Naive thymus-derived CD4-positive, alpha-beta T cell (primary cell): ENCODE measurements around the gene VGF. TPM values are rescaled to one million over a fixed set of nuclear protein-coding genes. Genes with fewer than 3 reads are reported as not detected.
"Not testable (repeated sequence)": the region's sequence is repeated elsewhere in the genome, so short reads cannot be mapped to it uniquely, and the experiment has no call there.

Experiments
- ATAC-seq: fragments of 150-1000 bp; cut with Tn5 transposase; 2 replicates; pipeline ENCODE4 v1.10.0; 2021; ENCODE audit warnings: mild to moderate bottlenecking, moderate library complexity
- CTCF ChIA-PET: fragments of 350-600 bp; sonication (Branson Sonifier 250); formaldehyde crosslinking; loops from one replicate; lab custom pipeline; 2021; ENCODE audit warnings: antibody characterized with exemption; lab: Charles Lee
- POLR2A ChIA-PET: fragments of 350-600 bp; sonication (Branson Sonifier 250); formaldehyde crosslinking; loops from one replicate; lab custom pipeline; 2021; ENCODE audit warnings: antibody characterized with exemption, inconsistent platforms; lab: Charles Lee
- DNase-seq, 9 donors: peaks; one replicate each; pipeline versions ENCODE4 v3.0.0 to v3.0.0-alpha.2; 2020 to 2022; ENCODE audit warnings: mixed read lengths in 1 of 9
- H3K27ac ChIP-seq: one replicate; pipeline ENCODE4 v1.7.0; 2013; ENCODE audit warnings: mild to moderate bottlenecking, low read depth, low read length, moderate library complexity
- H3K27me3 ChIP-seq, 2 donors: one replicate each; pipeline ENCODE4 v1.7.0; 2013; ENCODE audit warnings: low read length in 2 of 2, mild to moderate bottlenecking in 2 of 2, moderate library complexity in 2 of 2; ENCODE audit not compliant: control insufficient read depth in 2 of 2, insufficient read depth in 2 of 2
- H3K36me3 ChIP-seq, 3 experiments: 1 replicate in 2 of 3; 2 replicates in 1 of 3; pipeline ENCODE4 v1.7.0; 2013; ENCODE audit warnings: low read length in 3 of 3, mild to moderate bottlenecking in 3 of 3, moderate library complexity in 1 of 3; ENCODE audit not compliant: insufficient read depth in 3 of 3, control insufficient read depth in 2 of 3
- H3K4me1 ChIP-seq, 2 donors: one replicate each; pipeline ENCODE4 v1.7.0; 2013; ENCODE audit warnings: low read length in 2 of 2, mild to moderate bottlenecking in 2 of 2, moderate library complexity in 1 of 2; ENCODE audit not compliant: control insufficient read depth in 2 of 2, insufficient read depth in 2 of 2
- H3K4me3 ChIP-seq: 2 replicates; pipeline ENCODE4 v1.7.0; 2013; ENCODE audit warnings: mild to moderate bottlenecking, low read length
- H3K9me3 ChIP-seq, 3 experiments: 1 replicate in 2 of 3; 2 replicates in 1 of 3; pipeline ENCODE4 v1.7.0; 2013; ENCODE audit warnings: low read length in 3 of 3; ENCODE audit not compliant: control insufficient read depth in 2 of 3
- H3K27ac Mint-ChIP-seq, 9 donors: one replicate each; pipeline ENCODE4 v1.8.0; 2020 to 2022; ENCODE audit warnings: mixed read lengths in 9 of 9, mild to moderate bottlenecking in 8 of 9, moderate library complexity in 5 of 9, inconsistent platforms in 2 of 9
- H3K27me3 Mint-ChIP-seq, 5 donors: one replicate each; pipeline ENCODE4 v1.8.0; 2021 to 2022; ENCODE audit warnings: mixed read lengths in 5 of 5, mild to moderate bottlenecking in 1 of 5
- H3K36me3 Mint-ChIP-seq, 5 donors: one replicate each; pipeline ENCODE4 v1.8.0; 2020 to 2022; ENCODE audit warnings: mixed read lengths in 5 of 5, mild to moderate bottlenecking in 3 of 5, inconsistent platforms in 1 of 5
- H3K4me1 Mint-ChIP-seq, 7 donors: one replicate each; pipeline ENCODE4 v1.8.0; 2020 to 2022; ENCODE audit warnings: mixed read lengths in 7 of 7, mild to moderate bottlenecking in 3 of 7, inconsistent platforms in 1 of 7
- H3K4me3 Mint-ChIP-seq, 10 donors: one replicate each; pipeline ENCODE4 v1.8.0; 2020 to 2022; ENCODE audit warnings: mild to moderate bottlenecking in 10 of 10, mixed read lengths in 10 of 10, moderate library complexity in 6 of 10, inconsistent platforms in 2 of 10
- H3K9me3 Mint-ChIP-seq, 11 donors: one replicate each; pipeline ENCODE4 v1.8.0; 2020 to 2022; ENCODE audit warnings: mixed read lengths in 11 of 11, mild to moderate bottlenecking in 4 of 11, inconsistent platforms in 1 of 11, moderate library complexity in 1 of 11
- intact Hi-C, 2 donors: fragments of 100-400 bp; cut with micrococcal nuclease; formaldehyde crosslinking; loops; one replicate each; pipeline ENCODE4 v1.15.1; 2023
- polyA plus RNA-seq, 2 donors: library from polyadenylated mRNA; unstranded; fragments of 300-500 nt; fragmentation: Illumina TruSeq; gene quantifications; one replicate each; pipeline ENCODE4 v1.2.3, GENCODE V29; 2021
- total RNA-seq, 6 experiments: library from RNA in 5 of 6; stranded (reverse) in 5 of 6; gene quantifications; 1 replicate in 5 of 6; 2 replicates in 1 of 6; pipeline ENCODE4 v1.2.3 and lab custom pipeline; 2021 to 2026

The VGF gene
- total and polyA plus RNA-seq, 7 experiments from 2014 or later: 0.19 TPM; not detected in 6

DNA sequence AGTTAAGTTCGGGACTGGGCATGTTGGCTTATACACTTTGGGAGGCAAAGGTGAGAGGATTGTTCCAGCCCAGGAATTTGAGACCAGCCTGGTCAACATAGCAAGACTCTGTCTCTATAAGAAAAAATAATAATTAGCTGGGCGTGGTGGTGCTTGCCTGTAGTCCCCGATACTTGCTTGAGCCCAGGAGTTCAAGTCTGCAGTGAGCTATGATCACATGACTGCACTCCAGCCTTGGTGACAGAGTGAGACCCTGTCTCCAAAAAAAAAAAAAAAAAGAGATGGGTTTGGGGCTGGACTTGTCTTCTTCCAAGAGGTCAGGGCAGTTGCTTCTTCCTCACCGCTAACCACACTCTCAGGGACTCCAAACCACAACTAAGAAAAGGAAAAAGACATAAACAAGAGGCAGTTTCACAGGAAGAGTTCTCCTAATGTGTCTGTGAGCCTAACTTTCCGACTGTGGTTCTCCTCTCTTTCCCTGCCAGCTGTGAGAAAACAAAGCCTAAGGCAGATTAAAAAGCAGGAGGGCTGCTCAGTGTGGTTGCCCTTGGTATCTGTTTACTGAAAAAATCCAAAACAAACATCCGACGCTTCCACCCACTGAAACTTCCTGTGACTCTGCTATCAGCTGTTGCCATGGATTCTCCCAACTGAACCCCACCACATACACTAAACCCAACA is 40.9 kb downstream of the VGF start:
- no peak for ATAC-seq
- peak overlapping the region in 2 of 10 donors; percentile 16 to 74 for H3K4me3 Mint-ChIP-seq
- peak overlapping the region in 1 of 9 donors; percentile 74 for H3K27ac Mint-ChIP-seq
- H3K4me1 ChIP-seq: peaks cover 6 to 15% of the 10 kb centered on the region in 2 donors
- H3K27ac ChIP-seq: no peak overlapping the region
- H3K36me3 Mint-ChIP-seq: peaks cover 0 to 3% (median 0%) of the 10 kb centered on the region in 5 donors
- H3K27me3 ChIP-seq: no peaks in the 10 kb centered on the region
- intact Hi-C loops: loop anchor here in 1 of 2 donors (2.0 kb wide), 1 partner anchor 14 kb away; no protein-coding TSS in a partner anchor
- CTCF ChIA-PET: interaction anchor here (0.7 kb wide), 1 partner anchor 8 kb away, joined by 4 read pairs; no protein-coding TSS in a partner anchor
- no peaks in the 10 kb centered on the region for H3K9me3 ChIP-seq
- H3K36me3 ChIP-seq: no peaks in the 10 kb centered on the region
- POLR2A ChIA-PET: no interaction called here
- no peak for DNase-seq
- H3K27me3 Mint-ChIP-seq: peaks cover 57 to 70% (median 64%) of the 10 kb centered on the region in 5 donors
- no peak overlapping the region for H3K4me3 ChIP-seq
- H3K9me3 Mint-ChIP-seq: peaks cover 0 to 2% (median 0%) of the 10 kb centered on the region in 11 donors
- peaks cover 23 to 53% (median 30%) of the 10 kb centered on the region in 7 donors for H3K4me1 Mint-ChIP-seq

DNA sequence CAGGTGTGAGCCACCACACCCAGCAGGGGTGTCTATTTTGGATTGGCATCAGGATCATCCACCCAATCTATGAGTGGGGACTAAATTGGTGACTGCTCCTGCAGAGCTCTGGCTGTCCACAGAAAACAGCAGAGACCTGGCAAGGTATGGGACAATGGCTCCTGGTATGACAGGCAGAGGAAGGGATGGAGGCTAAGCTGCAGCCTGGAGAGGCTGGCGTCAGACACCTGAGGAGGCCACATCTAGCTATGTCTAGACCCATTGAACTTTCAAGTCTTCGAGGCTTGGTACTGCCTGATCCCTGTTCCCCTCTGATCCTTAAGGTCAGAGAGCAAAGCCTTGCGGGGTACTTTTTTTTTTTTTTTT is 41.7 kb downstream of the VGF start:
- Histone ChIP-seq H3K36me3 (no peaks in the 10 kb centered on the region), H3K4me3 (no peak overlapping the region), H3K27me3 (no peaks in the 10 kb centered on the region), H3K9me3 (no peaks in the 10 kb centered on the region), H3K4me1 (peaks cover 6 to 15% of the 10 kb centered on the region in 2 donors), H3K27ac (no peak overlapping the region)
- H3K36me3 Mint-ChIP-seq: peaks cover 0 to 3% (median 0%) of the 10 kb centered on the region in 5 donors
- H3K27ac Mint-ChIP-seq: no peak overlapping the region
- intact Hi-C loops: loop anchor here in 1 of 2 donors (2.0 kb wide), 1 partner anchor 15 kb away; no protein-coding TSS in a partner anchor
- POLR2A ChIA-PET: no interaction called here
- DNase-seq: no peak
- H3K27me3 Mint-ChIP-seq: peaks cover 53 to 70% (median 64%) of the 10 kb centered on the region in 5 donors
- peaks cover 0 to 2% (median 0%) of the 10 kb centered on the region in 11 donors for H3K9me3 Mint-ChIP-seq
- no peak for ATAC-seq
- no peak overlapping the region for H3K4me3 Mint-ChIP-seq
- H3K4me1 Mint-ChIP-seq: peaks cover 23 to 53% (median 30%) of the 10 kb centered on the region in 7 donors
- CTCF ChIA-PET: no interaction called here

DNA sequence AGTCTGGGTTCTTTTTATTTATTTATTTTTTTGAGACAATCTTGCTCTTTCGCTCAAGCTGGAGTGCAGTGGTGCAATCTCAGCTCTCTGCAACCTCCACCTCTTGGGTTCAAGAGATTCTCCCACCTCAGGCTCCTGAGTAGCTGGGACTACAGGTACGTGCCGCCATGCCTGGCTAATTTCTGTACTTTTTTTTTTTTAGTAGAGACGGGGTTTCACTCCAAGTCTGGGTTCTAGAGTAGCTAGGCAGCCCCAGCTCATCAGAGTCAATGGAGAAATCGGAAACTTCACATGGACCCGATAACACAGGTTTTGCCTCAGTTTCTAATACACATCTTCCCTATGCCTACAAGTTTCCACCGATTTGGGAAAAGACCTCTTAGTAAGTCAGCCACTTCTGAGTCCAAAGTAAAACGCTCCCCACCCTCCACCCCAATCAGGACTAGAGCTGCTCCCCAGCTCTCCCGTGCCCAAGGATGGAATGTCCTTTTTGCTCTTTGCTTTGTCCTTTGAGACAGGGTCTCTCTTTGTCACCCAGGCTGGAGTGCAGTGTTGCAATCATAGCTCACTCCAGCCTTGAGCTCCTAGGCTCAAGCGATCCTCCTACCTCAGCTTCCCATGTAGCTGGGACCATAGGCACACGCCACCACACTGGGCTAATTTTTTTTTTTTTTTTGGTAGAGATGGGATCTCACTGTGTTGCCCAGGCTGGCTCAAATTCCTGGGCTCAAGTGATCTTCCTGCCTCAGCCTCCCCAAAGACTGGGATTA is 42.3 kb downstream of the VGF start:
- peaks cover 0 to 2% (median 0%) of the 10 kb centered on the region in 11 donors for H3K9me3 Mint-ChIP-seq
- peaks cover 23 to 50% (median 30%) of the 10 kb centered on the region in 7 donors for H3K4me1 Mint-ChIP-seq
- DNase-seq (no peak), ATAC-seq (no peak)
- Histone ChIP-seq H3K27me3 (no peaks in the 10 kb centered on the region), H3K36me3 (no peaks in the 10 kb centered on the region), H3K27ac (no peak overlapping the region), H3K4me3 (no peak overlapping the region), H3K4me1 (peaks cover 6 to 15% of the 10 kb centered on the region in 2 donors), H3K9me3 (no peaks in the 10 kb centered on the region)
- CTCF ChIA-PET: interaction anchor here (1.0 to 1.3 kb wide), 3 partner anchors 18 to 21 kb away, joined by 3 to 4 read pairs (median 3); no protein-coding TSS in a partner anchor
- POLR2A ChIA-PET: no interaction called here
- H3K36me3 Mint-ChIP-seq: peaks cover 0 to 3% (median 0%) of the 10 kb centered on the region in 5 donors
- H3K27ac Mint-ChIP-seq: no peak overlapping the region
- H3K4me3 Mint-ChIP-seq: peak overlapping the region in 1 of 10 donors; percentile 83
- intact Hi-C loops: no loop called here
- peaks cover 53 to 68% (median 61%) of the 10 kb centered on the region in 5 donors for H3K27me3 Mint-ChIP-seq

DNA sequence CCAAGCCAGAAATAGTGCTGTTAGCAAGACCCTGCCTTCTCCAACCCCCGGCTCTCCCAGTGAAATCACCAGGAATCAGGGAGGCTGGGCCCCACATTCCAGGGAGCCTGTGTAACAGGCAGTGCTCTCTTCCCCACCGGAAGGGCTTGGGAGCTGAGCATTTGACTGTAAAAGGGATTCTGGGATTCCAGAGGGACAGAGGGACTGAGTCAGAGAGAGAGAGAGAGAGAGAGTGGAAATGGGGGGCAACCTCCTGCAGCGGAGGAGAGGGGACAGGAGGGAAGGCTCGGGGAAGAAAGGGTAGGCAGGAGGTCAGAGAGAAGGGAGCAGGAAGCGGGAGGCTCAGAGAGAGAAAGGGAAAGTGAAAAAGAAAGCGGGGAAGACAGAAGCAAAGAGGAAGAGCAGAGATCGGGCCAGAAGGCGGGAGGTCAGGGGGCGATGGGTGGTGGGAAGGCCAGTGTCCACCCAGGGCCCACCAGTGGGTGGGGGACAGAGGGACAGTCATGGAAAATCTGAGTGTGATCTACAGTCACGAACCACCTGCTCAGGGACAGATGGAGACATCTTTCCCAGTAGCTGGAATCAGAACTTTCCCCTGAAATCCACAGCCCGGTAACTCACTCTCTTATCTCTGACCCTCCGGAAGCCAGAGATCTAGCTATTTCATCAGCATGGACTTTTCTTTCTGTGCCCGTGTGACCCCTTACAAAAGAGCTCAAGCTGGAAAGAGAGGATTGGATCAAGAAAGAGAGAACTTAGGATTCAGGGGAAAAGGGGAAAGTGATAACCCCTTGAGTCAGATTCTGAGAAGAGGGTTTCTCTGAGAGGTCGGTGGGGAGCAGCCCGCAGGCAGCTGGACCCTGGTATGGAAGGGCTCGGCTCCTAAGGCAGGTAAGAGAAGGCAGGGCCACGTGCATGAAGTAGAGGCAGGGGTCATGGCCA is 43.1 kb downstream of the VGF start:
- Histone ChIP-seq H3K27me3 (no peaks in the 10 kb centered on the region), H3K27ac (no peak overlapping the region), H3K4me3 (no peak overlapping the region), H3K36me3 (no peaks in the 10 kb centered on the region), H3K4me1 (peaks cover 6 to 14% of the 10 kb centered on the region in 2 donors), H3K9me3 (no peaks in the 10 kb centered on the region)
- Mint-ChIP-seq H3K27ac (peak overlapping the region in 2 of 9 donors; percentile 66 to 77), H3K4me3 (peak overlapping the region in 6 of 10 donors; percentile 17 to 83 (median 42)), H3K4me1 (peaks cover 21 to 44% (median 27%) of the 10 kb centered on the region in 7 donors), H3K9me3 (peaks cover 0 to 2% (median 0%) of the 10 kb centered on the region in 11 donors), H3K36me3 (peaks cover 0 to 3% (median 0%) of the 10 kb centered on the region in 5 donors), H3K27me3 (peaks cover 48 to 61% (median 58%) of the 10 kb centered on the region in 5 donors)
- ATAC-seq (no peak), DNase-seq (no peak)
- intact Hi-C loops: no loop called here
- CTCF ChIA-PET: interaction anchor here (1.0 to 1.3 kb wide), 4 partner anchors 18 to 22 kb away, joined by 3 to 4 read pairs (median 4); no protein-coding TSS in a partner anchor
- POLR2A ChIA-PET: no interaction called here

DNA sequence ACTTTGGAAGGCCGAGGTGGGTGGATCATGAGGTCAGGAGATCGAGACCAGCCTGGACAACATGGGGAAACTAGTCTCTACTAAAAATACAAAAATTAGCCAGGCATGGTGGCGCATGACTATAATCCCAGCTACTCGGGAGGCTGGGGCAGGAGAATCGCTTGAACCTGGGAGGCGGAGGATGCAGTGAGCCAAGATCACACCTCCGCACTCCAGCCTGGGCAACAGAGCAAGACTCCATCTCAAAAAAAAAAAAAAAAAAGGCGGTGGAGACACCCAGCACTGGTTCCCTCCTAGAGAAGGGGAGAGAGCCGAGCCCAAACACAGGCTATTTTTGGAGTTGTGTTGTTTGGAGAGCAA is 43.8 kb downstream of the VGF start:
- peaks cover 15 to 38% (median 20%) of the 10 kb centered on the region in 7 donors for H3K4me1 Mint-ChIP-seq
- H3K9me3 ChIP-seq, H3K4me3 ChIP-seq, H3K4me1 ChIP-seq, ATAC-seq, H3K27ac ChIP-seq, H3K36me3 ChIP-seq, DNase-seq, intact Hi-C loops, H3K9me3 Mint-ChIP-seq, H3K27me3 ChIP-seq, POLR2A ChIA-PET, H3K36me3 Mint-ChIP-seq: not testable (repeated sequence)
- H3K27ac Mint-ChIP-seq: peak overlapping the region in 1 of 9 donors; percentile 77
- peak overlapping the region in 2 of 10 donors; percentile 72 to 83 for H3K4me3 Mint-ChIP-seq
- CTCF ChIA-PET: interaction anchor here (1.0 kb wide), 1 partner anchor 22 kb away, joined by 4 read pairs; no protein-coding TSS in a partner anchor
- H3K27me3 Mint-ChIP-seq: peaks cover 43 to 55% (median 51%) of the 10 kb centered on the region in 5 donors

DNA sequence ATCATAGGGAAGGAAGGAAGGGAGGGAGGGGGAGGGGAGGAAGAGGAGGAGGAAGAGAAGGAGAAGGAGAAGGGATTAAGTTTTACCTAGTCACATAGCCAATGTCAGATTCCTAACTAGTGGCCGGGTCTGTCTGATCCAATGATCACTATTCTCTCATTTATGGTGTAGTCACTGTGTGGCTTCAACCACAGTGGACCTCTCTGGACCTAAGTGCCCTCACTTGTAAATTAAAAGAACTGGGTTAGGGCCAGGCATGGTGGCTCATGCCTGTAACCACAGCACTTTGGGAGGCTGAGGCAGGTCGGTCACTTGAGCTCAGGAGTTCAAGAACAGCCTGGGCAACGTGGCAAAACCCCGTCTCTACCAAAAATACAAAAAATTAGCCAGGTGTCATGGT is 45.1 kb downstream of the VGF start:
- CTCF ChIA-PET: no interaction called here
- Mint-ChIP-seq H3K27me3 (peaks cover 38 to 47% (median 41%) of the 10 kb centered on the region in 5 donors), H3K27ac (no peak overlapping the region), H3K36me3 (no peaks in the 10 kb centered on the region), H3K4me1 (peaks cover 7 to 26% (median 10%) of the 10 kb centered on the region in 7 donors), H3K9me3 (peaks cover 0 to 2% (median 0%) of the 10 kb centered on the region in 11 donors), H3K4me3 (no peak overlapping the region)
- DNase-seq (no peak), ATAC-seq (no peak)
- intact Hi-C loops: no loop called here
- Histone ChIP-seq H3K4me3 (no peak overlapping the region), H3K27me3 (no peaks in the 10 kb centered on the region), H3K27ac (no peak overlapping the region), H3K4me1 (no peaks in the 10 kb centered on the region), H3K36me3 (no peaks in the 10 kb centered on the region), H3K9me3 (no peaks in the 10 kb centered on the region)
- POLR2A ChIA-PET: no interaction called here
